ENCODE results near the gene AGPAT3.

Gene AGPAT3

DNA sequence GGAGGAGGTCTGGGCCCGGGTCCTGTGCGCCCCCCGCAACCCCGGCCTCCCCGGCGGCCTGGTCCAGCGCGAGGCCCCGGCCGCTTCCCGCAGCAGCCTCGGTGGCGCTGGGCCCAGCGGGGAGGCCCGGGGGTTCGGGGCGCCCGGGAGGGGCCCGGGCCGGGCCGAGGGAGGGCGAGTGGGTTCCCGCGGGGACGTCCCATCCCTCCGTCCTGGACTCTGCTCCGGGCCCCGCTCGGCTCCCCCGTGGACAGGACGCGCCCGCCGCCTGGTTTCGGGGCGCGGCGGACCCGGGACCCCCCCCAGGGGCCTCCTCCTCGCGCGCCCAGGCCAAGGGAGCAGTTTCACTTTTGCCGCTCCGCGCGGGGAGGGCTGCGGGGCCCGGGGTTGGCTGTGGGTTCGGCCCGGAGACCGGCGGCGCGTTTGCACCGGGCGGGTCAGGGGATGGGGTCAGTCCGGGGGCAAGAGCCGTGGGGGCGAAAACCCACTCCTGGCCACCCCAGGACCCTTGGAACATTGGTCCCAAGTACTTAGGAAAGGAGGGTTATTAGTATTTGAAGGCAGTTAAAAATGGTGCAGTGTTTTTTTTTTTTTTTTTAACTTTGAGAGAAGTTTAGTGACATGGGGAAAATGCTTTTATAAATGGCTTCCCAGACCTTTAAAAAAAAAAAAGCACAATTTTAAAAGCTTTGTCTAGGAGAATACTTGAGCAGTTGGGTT lies 677 bp downstream of the AGPAT3 start:
- DNase-seq = no peak

DNA sequence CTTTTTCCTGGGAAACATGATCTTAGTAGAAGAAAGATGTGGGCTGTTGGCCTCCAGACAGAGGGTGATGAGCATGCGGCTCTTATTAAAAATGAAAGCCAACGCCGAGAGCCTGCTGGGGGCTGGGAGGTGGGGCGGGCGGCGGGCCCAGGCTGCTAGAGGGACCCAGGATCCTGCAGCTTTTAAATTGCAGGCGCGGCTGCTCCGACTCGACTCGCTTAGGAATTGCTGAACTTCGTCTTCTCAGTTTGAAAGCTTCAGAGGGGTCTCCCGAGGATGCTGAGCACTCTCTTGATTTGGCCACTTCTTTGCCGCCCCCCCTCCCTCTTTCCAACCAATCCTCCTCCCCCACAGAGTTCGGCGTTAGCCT lies 1.2 kb downstream of the AGPAT3 start:
- no peak for DNase-seq

DNA sequence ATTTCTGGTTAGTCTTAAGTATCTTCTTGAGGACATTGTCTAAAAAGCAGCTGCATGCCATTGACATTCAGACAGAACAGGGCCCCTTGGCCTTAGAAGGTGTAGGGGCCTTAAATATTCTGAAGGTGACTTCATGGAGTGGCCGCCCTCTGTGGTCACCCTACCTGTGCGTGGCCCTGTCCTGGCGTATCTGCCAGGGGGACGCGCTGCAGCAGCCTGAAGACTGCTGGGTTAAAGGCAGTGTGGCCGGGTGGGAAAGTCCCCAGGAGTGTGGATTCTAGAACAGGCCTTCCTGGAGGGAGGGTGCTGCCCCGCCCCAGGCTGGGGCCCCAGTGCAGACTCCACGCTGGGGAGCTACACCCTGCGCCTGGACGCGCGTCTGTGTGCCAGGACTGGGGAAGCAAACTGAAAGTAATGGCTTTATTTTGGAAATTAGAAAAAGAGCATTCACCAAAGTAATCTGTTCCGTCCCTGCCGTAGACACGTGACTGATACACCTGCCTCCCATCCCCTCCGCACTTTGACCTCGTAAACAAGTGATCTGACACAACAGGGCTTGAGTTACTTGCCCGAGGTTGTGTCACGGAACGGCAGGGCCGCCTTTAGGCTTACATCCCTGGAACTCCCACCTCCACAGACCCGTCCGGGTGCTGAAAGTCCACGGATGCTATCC lies 1.8 kb downstream of the AGPAT3 start:
- DNase-seq = no peak

- no peak for DNase-seq
Observed at GRCh38 chr21:43867332-43867703, 2.3 kb downstream of the AGPAT3 start.

- DNase-seq = no peak
Observed at GRCh38 chr21:43867948-43868347, 2.9 kb downstream of the AGPAT3 start.

DNA sequence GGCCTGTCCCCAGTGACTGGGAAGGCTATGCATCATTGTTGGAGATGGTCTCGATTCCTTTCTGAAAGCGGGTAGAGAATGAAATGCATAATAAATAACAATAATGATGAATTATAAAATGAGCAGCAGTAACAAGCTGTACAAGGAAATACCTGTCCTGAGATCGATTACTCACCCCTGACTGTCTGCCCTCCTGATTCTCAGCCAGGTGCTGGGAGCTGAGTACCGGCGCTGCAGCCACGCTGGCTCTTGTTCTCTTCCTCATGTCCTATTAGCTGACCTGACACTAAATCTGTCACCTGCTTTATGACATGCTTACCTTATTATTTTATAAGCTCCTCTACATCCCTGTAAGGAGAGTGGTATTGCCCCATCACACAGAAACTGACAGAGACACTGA lies 3.4 kb downstream of the AGPAT3 start:
- DNase-seq = no peak

GRCh38 chr21:43869486-43870325 lies 4.7 kb downstream of the AGPAT3 start:
- no peak for DNase-seq

DNA sequence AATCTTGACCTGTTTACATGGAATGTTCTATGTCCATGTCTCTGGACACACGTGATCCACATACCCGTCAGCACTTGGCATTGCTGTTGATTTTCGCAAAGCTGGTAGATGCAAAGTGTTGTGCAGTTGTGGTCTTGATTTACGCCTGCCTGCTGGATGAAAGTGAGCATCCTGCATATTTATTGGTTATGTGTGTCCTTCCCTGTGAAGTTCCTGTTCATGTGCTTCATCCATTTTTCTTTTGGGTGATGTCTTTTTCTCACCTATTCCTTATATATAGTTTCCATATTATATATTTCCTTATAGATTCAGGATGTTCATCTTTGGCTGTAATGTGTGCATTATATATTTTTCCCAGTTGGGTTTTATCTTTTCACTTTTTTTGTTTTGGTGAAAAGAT lies 6.5 kb downstream of the AGPAT3 start:
- no peak for DNase-seq

- DNase-seq = no peak
Observed at GRCh38 chr21:43872531-43873197, 7.6 kb downstream of the AGPAT3 start.

- DNase-seq = no peak
Observed at GRCh38 chr21:43873673-43874072, 8.7 kb downstream of the AGPAT3 start.

- no peak for DNase-seq
Observed at GRCh38 chr21:43874085-43874805, 9.2 kb downstream of the AGPAT3 start.

DNA sequence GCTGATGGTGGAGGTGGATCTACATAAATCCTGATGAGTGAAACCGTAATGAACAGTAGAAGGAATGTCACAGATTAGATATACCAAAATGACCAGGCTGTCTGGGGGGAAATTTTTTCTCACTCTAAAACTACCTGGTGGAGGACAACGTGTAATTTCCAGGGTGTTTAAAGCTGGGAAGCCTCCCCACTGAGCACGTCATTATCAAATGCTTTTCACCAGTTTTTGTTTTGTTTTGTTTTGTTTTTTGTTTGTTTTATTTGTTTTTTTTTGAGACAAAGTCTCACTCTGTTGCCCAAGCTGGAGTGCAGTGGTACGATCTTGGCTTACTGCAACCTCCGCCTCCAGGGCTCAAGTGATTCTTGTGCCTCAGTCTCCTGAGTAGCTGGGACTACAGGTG lies 11.6 kb downstream of the AGPAT3 start:
- no peak for DNase-seq

DNA sequence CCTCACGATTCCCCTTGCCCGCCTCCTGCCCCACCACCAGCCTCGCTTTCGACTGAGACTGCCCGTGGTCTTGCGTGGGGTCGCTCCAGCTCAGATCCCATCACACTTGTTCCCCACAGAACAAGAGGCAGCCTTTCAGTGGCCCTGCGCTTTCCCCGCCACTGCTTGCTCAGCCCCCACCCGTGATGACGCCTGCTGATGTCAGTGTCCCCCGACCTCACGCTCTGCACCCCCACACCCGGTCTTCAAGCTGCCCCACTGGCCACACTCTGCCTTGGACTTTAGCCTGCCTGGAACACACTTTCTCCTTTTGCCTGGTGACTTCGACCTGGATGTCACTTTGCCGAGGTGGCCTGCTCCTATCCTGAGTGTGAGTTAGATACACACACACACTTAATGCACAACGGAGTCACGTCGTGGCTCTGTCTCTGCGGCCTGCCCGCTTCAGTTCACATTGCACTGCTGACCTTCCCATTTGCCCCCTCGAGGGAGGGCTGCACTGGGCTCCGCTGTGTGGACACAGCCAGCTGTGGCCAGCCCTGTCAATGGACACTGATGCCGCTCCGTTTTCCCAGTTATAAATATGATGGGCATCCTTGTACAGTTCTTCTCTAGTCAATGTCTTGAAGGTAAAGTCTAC lies 13.0 kb downstream of the AGPAT3 start:
- DNase-seq = no peak

DNA sequence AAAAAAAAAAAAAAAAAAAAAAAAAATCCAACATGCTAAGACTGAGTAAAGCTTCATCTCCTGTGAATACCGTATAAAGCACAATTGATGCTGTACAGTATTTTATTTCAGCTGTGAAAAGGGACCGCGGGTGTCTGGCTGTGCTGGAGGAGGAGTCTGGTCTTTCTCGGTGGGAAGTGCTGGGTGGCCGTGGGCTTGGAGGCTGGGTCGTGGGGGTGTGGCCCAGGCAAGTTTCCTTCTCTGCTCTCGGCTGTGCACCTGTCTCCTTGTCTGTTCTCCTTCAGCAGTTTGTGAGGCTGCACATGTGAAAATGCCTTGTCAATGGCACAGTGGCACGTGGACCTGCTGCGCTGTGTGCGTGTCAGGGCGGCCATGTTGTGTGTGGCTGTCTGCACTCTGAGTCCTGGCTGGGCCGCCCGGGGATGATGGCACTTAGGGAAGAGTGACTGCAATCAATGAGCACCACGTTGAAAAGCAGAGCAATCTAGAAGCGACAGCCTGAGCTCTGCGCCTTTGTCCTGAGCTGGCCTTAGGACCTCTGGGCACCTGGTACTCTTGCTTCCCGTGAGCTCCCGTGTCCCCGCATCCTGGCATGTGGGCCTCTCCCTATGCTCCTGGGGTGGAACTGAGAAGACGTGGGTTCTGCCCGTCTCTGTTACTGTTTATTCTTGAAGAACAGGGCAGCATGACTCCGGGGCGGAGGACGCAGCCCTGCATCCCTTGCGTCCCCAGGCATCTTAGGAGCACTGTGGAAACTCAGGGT lies 14.5 kb downstream of the AGPAT3 start:
- no peak for DNase-seq

GRCh38 chr21:43880111-43880985 lies 15.3 kb downstream of the AGPAT3 start:
- no peak for DNase-seq

GRCh38 chr21:43881283-43881682 lies 16.3 kb downstream of the AGPAT3 start:
- no peak for DNase-seq

- no peak for DNase-seq
Observed at GRCh38 chr21:43881935-43882334, 16.9 kb downstream of the AGPAT3 start.

GRCh38 chr21:43882952-43883545 lies 18.0 kb downstream of the AGPAT3 start:
- no peak for DNase-seq

DNA sequence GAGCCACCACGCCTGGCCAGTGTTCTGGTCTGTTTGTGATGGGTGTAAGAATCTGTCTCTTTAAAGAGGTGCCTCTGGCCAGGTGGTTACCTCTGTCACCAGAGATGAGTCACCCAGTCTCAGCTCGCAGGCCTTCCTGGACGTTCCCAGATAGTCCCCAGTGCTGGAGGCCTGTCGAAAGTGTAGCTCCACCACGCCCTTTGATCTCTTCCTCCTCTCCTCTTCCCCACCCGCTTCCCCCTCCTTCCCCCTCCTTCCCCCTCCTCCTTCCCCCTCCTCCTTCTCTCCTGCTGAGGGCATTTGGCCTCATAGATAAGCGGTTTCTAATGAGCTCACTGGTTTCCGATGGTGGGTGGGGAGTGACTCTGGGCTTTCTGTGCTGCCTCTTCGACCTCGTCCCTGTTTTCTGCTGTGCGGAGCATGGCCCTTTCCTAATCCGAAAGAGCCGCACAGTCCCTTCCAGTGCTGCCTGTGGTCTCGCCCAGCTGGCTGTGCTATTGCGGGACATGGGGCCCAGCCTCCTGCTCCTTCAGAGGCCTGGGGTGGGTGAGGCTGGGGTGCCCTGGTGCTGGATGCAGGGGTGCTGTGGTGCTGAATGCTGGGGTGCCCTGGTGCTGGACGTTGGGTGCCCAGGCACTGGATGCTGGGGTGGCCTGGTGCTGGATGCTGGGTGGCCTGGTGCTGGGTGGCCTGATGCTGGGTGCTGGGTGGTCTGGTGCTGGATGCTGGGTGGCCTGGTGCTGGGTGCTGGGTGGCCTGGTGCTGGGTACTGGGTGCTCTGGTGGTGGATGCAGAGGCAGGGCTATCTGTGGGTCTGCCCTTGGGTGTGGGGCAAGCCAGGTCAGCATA lies 19.2 kb downstream of the AGPAT3 start:
- no peak for DNase-seq

All from cortex of kidney (tissue), 1 donor.